DND-41 (cell line): ENCODE measurements around the gene PEX12.

Experiments
- ATAC-seq: fragments of 200-7000 bp; cut with Tn5 transposase; 3 replicates; pipeline ENCODE4 v1.9.1; 2021; ENCODE audit warnings: low read depth; ENCODE audit not compliant: insufficient read depth
- DNase-seq: peaks from one replicate; pipeline ENCODE4 v3.0.0-alpha.2; 2020
- H2AFZ ChIP-seq: 2 replicates; pipeline ENCODE4 v1.6.0; 2012; ENCODE audit warnings: low read depth, low read length
- H3K27ac ChIP-seq: 2 replicates; pipeline ENCODE4 v1.5.1; 2012; ENCODE audit warnings: low read length, inconsistent platforms
- H3K27me3 ChIP-seq: fragments of 200-600 bp; sonication (generic); 2 replicates; pipeline ENCODE4 v1.6.0; 2012; ENCODE audit warnings: low read length, mild to moderate bottlenecking, inconsistent platforms; ENCODE audit not compliant: insufficient read depth, poor library complexity
- H3K36me3 ChIP-seq: 2 replicates; pipeline ENCODE4 v1.5.1; 2012; ENCODE audit warnings: low read length, inconsistent platforms; ENCODE audit not compliant: insufficient read depth
- H3K4me1 ChIP-seq: 2 replicates; pipeline ENCODE4 v1.5.1; 2012; ENCODE audit warnings: mild to moderate bottlenecking, low read length; ENCODE audit not compliant: insufficient read depth
- H3K4me2 ChIP-seq: 2 replicates; pipeline ENCODE4 v1.6.0; 2012; ENCODE audit warnings: mild to moderate bottlenecking, moderate library complexity, low read length, inconsistent platforms; ENCODE audit not compliant: insufficient read depth
- H3K4me3 ChIP-seq, 2 experiments: fragments of 200-600 bp in 1 of 2; shearing (Covaris generic) in 1 of 2; 2 replicates each; pipeline ENCODE4 v1.5.1; 2012 to 2016; ENCODE audit warnings: inconsistent platforms in 2 of 2, low read length in 2 of 2, mild to moderate bottlenecking in 2 of 2, low read depth in 1 of 2, moderate library complexity in 1 of 2
- H3K79me2 ChIP-seq: 2 replicates; pipeline ENCODE4 v1.6.0; 2012; ENCODE audit warnings: low read length, inconsistent platforms; ENCODE audit not compliant: insufficient read depth
- H3K9ac ChIP-seq: 2 replicates; pipeline ENCODE4 v1.6.0; 2012; ENCODE audit warnings: low read depth, mild to moderate bottlenecking, inconsistent platforms, low read length, moderate library complexity
- H3K9me3 ChIP-seq: 2 replicates; pipeline ENCODE4 v1.5.1; 2012; ENCODE audit warnings: low read length, moderate library complexity, mild to moderate bottlenecking, inconsistent platforms; ENCODE audit not compliant: insufficient read depth, severe bottlenecking
- H4K20me1 ChIP-seq: 2 replicates; pipeline ENCODE4 v1.6.0; 2012; ENCODE audit warnings: low read length; ENCODE audit not compliant: insufficient read depth
- CTCF ChIP-seq: IDR thresholded peaks from 2 replicates; pipeline ENCODE4 v1.5.1; 2012; ENCODE audit warnings: borderline replicate concordance, low read length, moderate library complexity, mild to moderate bottlenecking; ENCODE audit not compliant: poor library complexity, severe bottlenecking; ENCODE audit errors: extremely low read depth
- EZH2 ChIP-seq: IDR thresholded peaks from 3 replicates; pipeline ENCODE4 v1.6.1; 2012; ENCODE audit warnings: borderline replicate concordance, low read depth, mild to moderate bottlenecking, moderate library complexity, low read length, inconsistent platforms; ENCODE audit not compliant: severe bottlenecking

PEX12 gene

GRCh38 chr17:35618628-35619027, 40.3 kb upstream of the PEX12 start:
- Histone ChIP-seq H3K4me1 (no peaks in the 10 kb centered on the region), H3K36me3 (peaks cover 31% of the 10 kb centered on the region), H3K27me3 (no peaks in the 10 kb centered on the region), H3K9me3 (no peaks in the 10 kb centered on the region), H4K20me1 (no peaks in the 10 kb centered on the region; the same call in 1 of the 2 replicates), H2AFZ (no peak overlapping the region), H3K4me2 (no peak overlapping the region), H3K4me3 (no peak overlapping the region), H3K79me2 (no peaks in the 10 kb centered on the region; the same call in 1 of the 2 replicates), H3K27ac (no peak overlapping the region), H3K9ac (no peak overlapping the region)
- ATAC-seq (no peak), DNase-seq (no peak)
- TF ChIP-seq EZH2: no peak
- no peak for TF ChIP-seq CTCF

GRCh38 chr17:35617505-35617904, 39.1 kb upstream of the PEX12 start:
- H3K27ac ChIP-seq: no peak overlapping the region
- TF ChIP-seq CTCF (no peak), EZH2 (no peak)
- ATAC-seq (no peak), DNase-seq (no peak)
- no peak overlapping the region for H3K4me2 ChIP-seq
- H3K36me3 ChIP-seq: peaks cover 40% of the 10 kb centered on the region
- H2AFZ ChIP-seq: no peak overlapping the region
- no peaks in the 10 kb centered on the region for H3K9me3 ChIP-seq
- H3K9ac ChIP-seq: no peak overlapping the region
- H3K4me3 ChIP-seq: no peak overlapping the region
- no peaks in the 10 kb centered on the region for H3K4me1 ChIP-seq
- no peaks in the 10 kb centered on the region for H3K27me3 ChIP-seq
- H3K79me2 ChIP-seq: no peaks in the 10 kb centered on the region; the same call in 1 of the 2 replicates
- H4K20me1 ChIP-seq: no peaks in the 10 kb centered on the region; the same call in 1 of the 2 replicates

GRCh38 chr17:35616536-35616935, 38.2 kb upstream of the PEX12 start:
- Histone ChIP-seq H3K4me3 (no peak overlapping the region), H3K9ac (no peak overlapping the region), H3K27ac (no peak overlapping the region), H3K4me1 (no peaks in the 10 kb centered on the region), H3K36me3 (peaks cover 46% of the 10 kb centered on the region), H3K79me2 (no peaks in the 10 kb centered on the region; the same call in 1 of the 2 replicates), H3K4me2 (no peak overlapping the region), H4K20me1 (no peaks in the 10 kb centered on the region; the same call in 1 of the 2 replicates), H3K27me3 (no peaks in the 10 kb centered on the region), H3K9me3 (no peaks in the 10 kb centered on the region), H2AFZ (no peak overlapping the region)
- no peak for DNase-seq
- ATAC-seq: no peak
- TF ChIP-seq CTCF (no peak), EZH2 (no peak)

- Histone ChIP-seq H3K4me2 (no peak overlapping the region), H3K36me3 (peaks cover 61% of the 10 kb centered on the region), H3K9me3 (no peaks in the 10 kb centered on the region), H2AFZ (no peak overlapping the region), H3K27me3 (no peaks in the 10 kb centered on the region), H3K9ac (no peak overlapping the region), H3K27ac (no peak overlapping the region), H3K4me3 (no peak overlapping the region), H3K4me1 (no peaks in the 10 kb centered on the region), H4K20me1 (no peaks in the 10 kb centered on the region; the same call in 1 of the 2 replicates), H3K79me2 (no peaks in the 10 kb centered on the region; the same call in 1 of the 2 replicates)
- DNase-seq (no peak), ATAC-seq (no peak)
- no peak for TF ChIP-seq CTCF
- no peak for TF ChIP-seq EZH2
Observed at GRCh38 chr17:35614810-35615209, 36.4 kb upstream of the PEX12 start.
